ENCODE data around the gene BTBD19.
"Not testable (repeated sequence)": the region's sequence is repeated elsewhere in the genome, so short reads cannot be mapped to it uniquely, and the experiment has no call there.

GRCh38 chr1:44810762-44811105, 2.4 kb downstream of the BTBD19 start:
- TF ChIP-seq TAF1 (IDR thresholded peaks at IDR 0.05; ENCODE audit: borderline replicate concordance, low read depth, low read length); POLR2A (IDR thresholded peaks at IDR 0.05; ENCODE audit: low read depth, low read length); POLR2AphosphoS5 (IDR thresholded peaks at IDR 0.05; ENCODE audit: low read depth, low read length): not testable (repeated sequence)
